SU-DHL-6 (cell line): ENCODE measurements around the gene ARID3B.

Experiments
- H2AFZ ChIP-seq: fragments of 200-600 bp; sonication (generic); 2 replicates; pipeline ENCODE4 v1.6.1; 2014; ENCODE audit warnings: low read depth, mild to moderate bottlenecking, moderate library complexity, mixed read lengths, antibody characterized with exemption, low read length; ENCODE audit not compliant: severe bottlenecking
- H3F3A ChIP-seq: fragments of 200-600 bp; shearing (Covaris generic); 2 replicates; pipeline ENCODE4 v1.6.0; 2016; ENCODE audit warnings: antibody characterized with exemption, mild to moderate bottlenecking; ENCODE audit not compliant: insufficient read depth
- H3K27ac ChIP-seq: fragments of 200-600 bp; sonication (generic); 2 replicates; pipeline ENCODE4 v1.5.1; 2016; ENCODE audit warnings: low read depth, mild to moderate bottlenecking, low read length, moderate library complexity, mixed read lengths
- H3K27me3 ChIP-seq: fragments of 200-600 bp; sonication (generic), shearing (Covaris generic); 2 replicates; pipeline ENCODE4 v1.6.0; 2014; ENCODE audit warnings: mild to moderate bottlenecking, low read length
- H3K36me3 ChIP-seq: fragments of 200-600 bp; sonication (generic); 2 replicates; pipeline ENCODE4 v1.6.1; 2014; ENCODE audit warnings: mild to moderate bottlenecking, low read length, mixed read lengths
- H3K4me2 ChIP-seq: fragments of 300-600, 200-600 bp; shearing (Covaris generic), sonication (generic); 2 replicates; pipeline ENCODE4 v1.6.0; 2014; ENCODE audit warnings: low read length, low read depth, mild to moderate bottlenecking; ENCODE audit not compliant: poor library complexity, severe bottlenecking
- H3K4me3 ChIP-seq: fragments of 200-600 bp; sonication (generic); 2 replicates; pipeline ENCODE4 v1.5.1; 2014; ENCODE audit warnings: antibody characterized with exemption, low read length, mild to moderate bottlenecking, mixed read lengths; ENCODE audit not compliant: insufficient read depth, poor library complexity, severe bottlenecking
- H3K79me2 ChIP-seq: fragments of 200-600 bp; sonication (generic); 2 replicates; pipeline ENCODE4 v1.6.1; 2014; ENCODE audit warnings: mild to moderate bottlenecking, low read length, moderate library complexity; ENCODE audit not compliant: insufficient read depth
- H3K9ac ChIP-seq: fragments of 200-600 bp; sonication (generic); 2 replicates; pipeline ENCODE4 v1.7.0; 2014; ENCODE audit warnings: mild to moderate bottlenecking, low read length
- H3K9me2 ChIP-seq: fragments of 200-600 bp; sonication (generic); replicated peaks from 2 replicates; pipeline ENCODE4 v1.6.1; 2014; ENCODE audit warnings: low read length; ENCODE audit not compliant: insufficient read depth
- H3K9me3 ChIP-seq: fragments of 200-600 bp; sonication (generic); 2 replicates; pipeline ENCODE4 v1.6.1; 2014; ENCODE audit warnings: low read length, mixed read lengths; ENCODE audit not compliant: insufficient read depth
- H4K20me1 ChIP-seq: fragments of 200-600 bp; sonication (generic); 2 replicates; pipeline ENCODE4 v1.6.1; 2014; ENCODE audit warnings: low read depth, mild to moderate bottlenecking, antibody characterized with exemption, low read length, moderate library complexity, mixed read lengths
- EZH2phosphoT487 ChIP-seq: fragments of 200-600 bp; sonication (generic), shearing (Covaris generic); conservative IDR thresholded peaks from 2 replicates; pipeline ENCODE4 v1.6.1; 2018; ENCODE audit warnings: mild to moderate bottlenecking, antibody characterized with exemption, low read length, moderate library complexity, mixed read lengths
- TF ChIP-seq, protein P1 (sequence below): fragments of 200-600 bp; sonication (generic); IDR thresholded peaks from one replicate; pipeline ENCODE4 v1.5.1; 2017; ENCODE audit warnings: antibody characterized with exemption, mild to moderate bottlenecking, low read length, moderate library complexity; ENCODE audit not compliant: insufficient read depth, poor library complexity, severe bottlenecking

Gene ARID3B

DNA sequence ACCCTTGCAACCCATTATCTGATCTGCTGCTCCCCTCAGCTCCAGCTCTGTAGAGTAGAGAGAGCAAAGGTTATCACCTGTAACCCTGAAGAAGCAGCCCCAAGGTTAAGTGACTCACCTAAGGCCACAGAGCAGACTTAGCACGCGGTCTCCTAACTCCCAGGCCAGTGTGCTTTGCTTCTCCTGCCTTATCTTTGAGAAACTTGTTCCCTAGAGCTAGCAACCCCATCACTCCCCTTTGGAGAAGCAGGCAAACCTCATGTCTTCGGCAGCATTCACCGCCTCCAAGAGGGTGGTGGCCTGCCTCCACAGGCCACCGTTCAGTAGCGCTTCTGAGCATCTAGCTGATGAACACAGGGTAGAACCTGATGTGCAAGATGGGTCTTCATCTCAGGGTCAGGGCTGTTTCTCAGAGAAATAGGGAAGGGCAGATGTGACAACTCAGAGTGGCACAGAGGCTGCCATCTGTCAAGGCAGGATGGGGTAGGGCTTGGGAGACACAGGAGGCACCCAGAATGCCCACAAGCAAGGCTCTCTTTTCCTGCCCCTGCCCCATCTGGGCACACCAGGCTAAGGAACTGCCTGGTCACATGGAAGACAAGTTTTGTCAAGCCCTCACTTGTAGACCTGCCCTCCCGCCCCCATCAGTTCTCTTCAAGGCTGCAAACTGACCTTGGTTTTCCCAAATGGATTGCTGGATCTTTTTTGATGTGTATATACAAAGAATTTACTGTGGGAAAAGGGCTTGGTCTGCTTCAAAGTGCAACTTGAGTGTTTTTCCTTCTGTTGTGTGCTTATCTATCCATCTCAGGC lies 39.7 kb downstream of the ARID3B start:
- Histone ChIP-seq H2AFZ (no peak overlapping the region), H3K27me3 (no peaks in the 10 kb centered on the region), H3K9ac (no peak overlapping the region), H3K4me2 (no peak overlapping the region), H3K9me3 (no peaks in the 10 kb centered on the region), H3F3A (no peaks in the 10 kb centered on the region), H3K79me2 (no peaks in the 10 kb centered on the region), H3K9me2 (no peaks in the 10 kb centered on the region), H3K36me3 (no peaks in the 10 kb centered on the region), H3K27ac (no peak overlapping the region), H4K20me1 (no peaks in the 10 kb centered on the region), H3K4me3 (no peak overlapping the region)
- TF ChIP-seq EZH2phosphoT487, result no peak
- TF ChIP-seq, protein P1, sequence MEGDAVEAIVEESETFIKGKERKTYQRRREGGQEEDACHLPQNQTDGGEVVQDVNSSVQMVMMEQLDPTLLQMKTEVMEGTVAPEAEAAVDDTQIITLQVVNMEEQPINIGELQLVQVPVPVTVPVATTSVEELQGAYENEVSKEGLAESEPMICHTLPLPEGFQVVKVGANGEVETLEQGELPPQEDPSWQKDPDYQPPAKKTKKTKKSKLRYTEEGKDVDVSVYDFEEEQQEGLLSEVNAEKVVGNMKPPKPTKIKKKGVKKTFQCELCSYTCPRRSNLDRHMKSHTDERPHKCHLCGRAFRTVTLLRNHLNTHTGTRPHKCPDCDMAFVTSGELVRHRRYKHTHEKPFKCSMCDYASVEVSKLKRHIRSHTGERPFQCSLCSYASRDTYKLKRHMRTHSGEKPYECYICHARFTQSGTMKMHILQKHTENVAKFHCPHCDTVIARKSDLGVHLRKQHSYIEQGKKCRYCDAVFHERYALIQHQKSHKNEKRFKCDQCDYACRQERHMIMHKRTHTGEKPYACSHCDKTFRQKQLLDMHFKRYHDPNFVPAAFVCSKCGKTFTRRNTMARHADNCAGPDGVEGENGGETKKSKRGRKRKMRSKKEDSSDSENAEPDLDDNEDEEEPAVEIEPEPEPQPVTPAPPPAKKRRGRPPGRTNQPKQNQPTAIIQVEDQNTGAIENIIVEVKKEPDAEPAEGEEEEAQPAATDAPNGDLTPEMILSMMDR, result no peak

DNA sequence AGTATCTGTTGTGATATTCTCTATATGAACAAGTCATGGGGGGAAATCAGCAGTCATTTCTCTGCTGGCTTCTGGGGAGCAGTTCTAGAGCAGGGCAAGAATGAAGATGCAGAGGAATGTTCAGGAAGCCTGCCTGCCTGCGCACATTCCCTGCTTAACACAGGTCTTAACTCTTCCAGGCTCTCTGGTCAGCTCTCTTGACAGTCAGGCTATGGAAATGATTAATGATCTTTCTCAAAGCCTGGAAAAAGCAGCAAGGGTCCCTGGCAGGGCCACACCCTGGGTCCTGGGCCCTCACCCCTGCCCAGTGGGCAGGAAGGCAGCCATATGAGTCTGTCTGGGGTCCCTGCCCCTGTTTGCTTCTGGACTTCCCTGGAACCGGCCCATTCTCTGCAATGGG lies 43.2 kb downstream of the ARID3B start:
- no peak overlapping the region for H3K4me3 ChIP-seq
- H4K20me1 ChIP-seq, result no peaks in the 10 kb centered on the region
- H3K9me3 ChIP-seq, result no peaks in the 10 kb centered on the region
- no peak overlapping the region for H3K4me2 ChIP-seq
- TF ChIP-seq, protein P1, result no peak
- TF ChIP-seq EZH2phosphoT487, result no peak
- no peaks in the 10 kb centered on the region for H3K27me3 ChIP-seq
- H3K79me2 ChIP-seq, result no peaks in the 10 kb centered on the region
- H3K9ac ChIP-seq, result no peak overlapping the region
- no peaks in the 10 kb centered on the region for H3F3A ChIP-seq
- H3K36me3 ChIP-seq, result no peaks in the 10 kb centered on the region
- no peaks in the 10 kb centered on the region for H3K9me2 ChIP-seq
- no peak overlapping the region for H2AFZ ChIP-seq
- no peak overlapping the region for H3K27ac ChIP-seq

DNA sequence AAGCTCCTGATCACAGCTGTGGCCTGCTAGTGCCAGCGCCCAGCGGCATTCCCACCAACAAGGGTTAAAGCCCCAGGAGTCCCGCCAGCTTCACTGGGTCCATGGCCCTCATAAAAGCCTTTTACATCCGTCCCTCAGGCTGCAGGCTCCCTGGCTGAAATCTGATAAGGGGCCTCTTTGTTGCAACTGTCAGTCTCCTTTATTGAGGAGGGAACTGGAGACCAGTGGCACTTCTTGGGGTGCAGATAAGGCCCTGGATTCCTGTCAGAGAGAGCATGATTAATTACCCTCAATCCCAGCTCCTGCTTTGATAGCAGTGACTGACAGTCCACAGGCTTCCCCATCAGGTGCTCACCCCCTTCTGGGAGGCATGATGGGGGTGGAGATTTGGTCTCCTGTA lies 43.8 kb downstream of the ARID3B start:
- Histone ChIP-seq H3K9me2 (no peaks in the 10 kb centered on the region), H3K9me3 (no peaks in the 10 kb centered on the region), H3K79me2 (no peaks in the 10 kb centered on the region), H3K27ac (no peak overlapping the region), H3K27me3 (no peaks in the 10 kb centered on the region), H2AFZ (no peak overlapping the region), H3K4me3 (no peak overlapping the region), H3K9ac (no peak overlapping the region), H3F3A (no peaks in the 10 kb centered on the region), H3K36me3 (no peaks in the 10 kb centered on the region), H4K20me1 (no peaks in the 10 kb centered on the region), H3K4me2 (no peak overlapping the region)
- TF ChIP-seq, protein P1, result no peak
- TF ChIP-seq EZH2phosphoT487, result no peak
